Kidney glomerular epithelial cell (primary cell): ENCODE measurements around the gene PPP6R3.
"Not testable (repeated sequence)": the region's sequence is repeated elsewhere in the genome, so short reads cannot be mapped to it uniquely, and the experiment has no call there.

Source experiments
- DNase-seq: peaks from one replicate; lab custom pipeline; 2025; lab: John Stamatoyannopoulos, UW

The PPP6R3 gene

GRCh38 chr11:68436162-68436888, 24.2 kb upstream of the PPP6R3 start:
- DNase-seq: no peak

GRCh38 chr11:68436985-68437926, 23.3 kb upstream of the PPP6R3 start:
- no peak for DNase-seq

- no peak for DNase-seq
Observed at GRCh38 chr11:68437927-68438657, 22.5 kb upstream of the PPP6R3 start.

GRCh38 chr11:68438658-68439259, 21.8 kb upstream of the PPP6R3 start:
- no peak for DNase-seq

GRCh38 chr11:68439355-68440065, 21.0 kb upstream of the PPP6R3 start:
- DNase-seq: no peak

- no peak for DNase-seq
Observed at GRCh38 chr11:68440224-68440623, 20.3 kb upstream of the PPP6R3 start.

- DNase-seq: no peak
Observed at GRCh38 chr11:68441466-68442230, 18.9 kb upstream of the PPP6R3 start.

GRCh38 chr11:68442433-68442832, 18.1 kb upstream of the PPP6R3 start:
- no peak for DNase-seq

GRCh38 chr11:68444566-68444965, 16.0 kb upstream of the PPP6R3 start:
- DNase-seq: no peak

- no peak for DNase-seq
Observed at GRCh38 chr11:68445531-68446035, 15.0 kb upstream of the PPP6R3 start.

GRCh38 chr11:68446046-68446725, 14.4 kb upstream of the PPP6R3 start:
- DNase-seq: no peak

GRCh38 chr11:68447015-68447801, 13.3 kb upstream of the PPP6R3 start:
- peak; percentile 46 for DNase-seq

- not testable (repeated sequence) for DNase-seq
Observed at GRCh38 chr11:68447914-68448313, 12.6 kb upstream of the PPP6R3 start.

- no peak for DNase-seq
Observed at GRCh38 chr11:68448604-68449011, 11.9 kb upstream of the PPP6R3 start.

- DNase-seq: no peak
Observed at GRCh38 chr11:68449951-68450350, 10.6 kb upstream of the PPP6R3 start.

GRCh38 chr11:68450711-68451110, 9.8 kb upstream of the PPP6R3 start:
- no peak for DNase-seq

GRCh38 chr11:68454767-68455166, 5.8 kb upstream of the PPP6R3 start:
- no peak for DNase-seq

- DNase-seq: no peak
Observed at GRCh38 chr11:68455485-68455884, 5.1 kb upstream of the PPP6R3 start.
